ENCODE results near the gene PROZ. TPM values are rescaled to one million over a fixed set of nuclear protein-coding genes. Genes with fewer than 3 reads are reported as not detected.

Gene PROZ
- total RNA-seq, 1 donor from 2014 or later: not detected

- no peak for DNase-seq (ENCODE audit: extremely low spot score, unreplicated experiment)
- no peak overlapping the region for H3K27ac Mint-ChIP-seq (ENCODE audit: unreplicated experiment)
- H3K4me3 Mint-ChIP-seq (ENCODE audit: unreplicated experiment): no peak overlapping the region
- H3K4me1 Mint-ChIP-seq (ENCODE audit: unreplicated experiment): no peaks in the 10 kb centered on the region
- H3K9me3 Mint-ChIP-seq (ENCODE audit: unreplicated experiment): no peaks in the 10 kb centered on the region
- no peaks in the 10 kb centered on the region for H3K36me3 Mint-ChIP-seq (ENCODE audit: unreplicated experiment)
- H3K27me3 Mint-ChIP-seq (ENCODE audit: unreplicated experiment): peaks cover 61% of the 10 kb centered on the region
- TF ChIP-seq CTCF (IDR thresholded peaks at IDR 0.05): no peak
Observed at GRCh38 chr13:113135281-113135760, 23.1 kb upstream of the PROZ start.

- no peak overlapping the region for H3K27ac Mint-ChIP-seq (ENCODE audit: unreplicated experiment)
- H3K4me1 Mint-ChIP-seq (ENCODE audit: unreplicated experiment): no peaks in the 10 kb centered on the region
- H3K9me3 Mint-ChIP-seq (ENCODE audit: unreplicated experiment): no peaks in the 10 kb centered on the region
- no peak overlapping the region for H3K4me3 Mint-ChIP-seq (ENCODE audit: unreplicated experiment)
- peak; percentile 42 for DNase-seq (ENCODE audit: extremely low spot score, unreplicated experiment)
- no peak for TF ChIP-seq CTCF (IDR thresholded peaks at IDR 0.05)
- H3K27me3 Mint-ChIP-seq (ENCODE audit: unreplicated experiment): peaks cover 41% of the 10 kb centered on the region
- no peaks in the 10 kb centered on the region for H3K36me3 Mint-ChIP-seq (ENCODE audit: unreplicated experiment)
Observed at GRCh38 chr13:113137691-113138298, 20.7 kb upstream of the PROZ start.

GRCh38 chr13:113138792-113139551 lies 19.5 kb upstream of the PROZ start:
- H3K36me3 Mint-ChIP-seq (ENCODE audit: unreplicated experiment): no peaks in the 10 kb centered on the region
- no peaks in the 10 kb centered on the region for H3K9me3 Mint-ChIP-seq (ENCODE audit: unreplicated experiment)
- H3K4me1 Mint-ChIP-seq (ENCODE audit: unreplicated experiment): no peaks in the 10 kb centered on the region
- TF ChIP-seq CTCF (IDR thresholded peaks at IDR 0.05): no peak
- H3K27ac Mint-ChIP-seq (ENCODE audit: unreplicated experiment): no peak overlapping the region
- peak; percentile 40 for DNase-seq (ENCODE audit: extremely low spot score, unreplicated experiment)
- no peak overlapping the region for H3K4me3 Mint-ChIP-seq (ENCODE audit: unreplicated experiment)
- peaks cover 29% of the 10 kb centered on the region for H3K27me3 Mint-ChIP-seq (ENCODE audit: unreplicated experiment)

- TF ChIP-seq CTCF (IDR thresholded peaks at IDR 0.05): no peak
- Mint-ChIP-seq H3K4me1 (ENCODE audit: unreplicated experiment) (no peaks in the 10 kb centered on the region), H3K36me3 (ENCODE audit: unreplicated experiment) (no peaks in the 10 kb centered on the region), H3K4me3 (ENCODE audit: unreplicated experiment) (no peak overlapping the region), H3K9me3 (ENCODE audit: unreplicated experiment) (no peaks in the 10 kb centered on the region), H3K27me3 (ENCODE audit: unreplicated experiment) (peaks cover 23% of the 10 kb centered on the region), H3K27ac (ENCODE audit: unreplicated experiment) (no peak overlapping the region)
- peak; percentile 10 for DNase-seq (ENCODE audit: extremely low spot score, unreplicated experiment)
Observed at GRCh38 chr13:113139577-113139976, 18.9 kb upstream of the PROZ start.
